OCI-LY3 (cell line): ENCODE measurements around the gene TSPAN9.

Experiments
- EZH2phosphoT487 ChIP-seq: fragments of 200-600 bp; shearing (Covaris generic); IDR thresholded peaks from 2 replicates; pipeline ENCODE4 v1.6.1; 2018; ENCODE audit warnings: antibody characterized with exemption, mixed run types, low read depth
- TF ChIP-seq, protein P1 (sequence below): fragments of 200-600, 300-600 bp; sonication (generic); IDR thresholded peaks from 2 replicates; pipeline ENCODE4 v1.5.1; 2014; ENCODE audit warnings: antibody characterized with exemption, low read length, low read depth

DNA sequence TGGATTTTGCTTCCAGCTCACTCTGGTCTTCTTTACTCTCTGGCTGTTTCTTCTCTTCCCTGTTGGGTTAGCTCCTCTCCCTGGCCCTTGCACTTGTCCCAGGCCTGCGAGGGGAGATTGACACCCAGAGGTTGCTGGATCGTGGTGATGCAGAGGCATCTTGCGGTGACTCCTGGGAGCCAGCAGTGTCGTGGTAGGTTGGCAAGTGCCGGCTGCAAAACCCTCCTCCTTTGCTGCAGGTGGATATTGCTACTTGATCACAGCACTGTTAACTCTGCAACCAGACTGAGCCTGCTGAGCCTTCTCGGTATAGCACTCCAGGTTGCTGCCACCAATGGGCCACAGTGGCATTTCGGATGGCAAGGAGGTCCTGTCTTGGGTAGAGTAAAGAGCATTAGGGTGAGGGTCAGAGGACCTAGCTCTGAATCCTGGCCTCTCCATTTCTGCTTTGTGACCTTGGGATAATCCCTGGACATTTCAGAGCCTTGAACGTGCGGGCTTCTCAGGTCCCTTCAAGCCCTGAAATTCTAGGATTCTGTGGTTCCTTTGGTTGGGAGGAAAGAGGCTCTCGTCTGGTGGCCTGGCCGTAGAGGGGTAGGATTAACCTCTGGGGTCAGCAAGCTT is 87.4 kb downstream of the TSPAN9 start:
- TF ChIP-seq, protein P1, sequence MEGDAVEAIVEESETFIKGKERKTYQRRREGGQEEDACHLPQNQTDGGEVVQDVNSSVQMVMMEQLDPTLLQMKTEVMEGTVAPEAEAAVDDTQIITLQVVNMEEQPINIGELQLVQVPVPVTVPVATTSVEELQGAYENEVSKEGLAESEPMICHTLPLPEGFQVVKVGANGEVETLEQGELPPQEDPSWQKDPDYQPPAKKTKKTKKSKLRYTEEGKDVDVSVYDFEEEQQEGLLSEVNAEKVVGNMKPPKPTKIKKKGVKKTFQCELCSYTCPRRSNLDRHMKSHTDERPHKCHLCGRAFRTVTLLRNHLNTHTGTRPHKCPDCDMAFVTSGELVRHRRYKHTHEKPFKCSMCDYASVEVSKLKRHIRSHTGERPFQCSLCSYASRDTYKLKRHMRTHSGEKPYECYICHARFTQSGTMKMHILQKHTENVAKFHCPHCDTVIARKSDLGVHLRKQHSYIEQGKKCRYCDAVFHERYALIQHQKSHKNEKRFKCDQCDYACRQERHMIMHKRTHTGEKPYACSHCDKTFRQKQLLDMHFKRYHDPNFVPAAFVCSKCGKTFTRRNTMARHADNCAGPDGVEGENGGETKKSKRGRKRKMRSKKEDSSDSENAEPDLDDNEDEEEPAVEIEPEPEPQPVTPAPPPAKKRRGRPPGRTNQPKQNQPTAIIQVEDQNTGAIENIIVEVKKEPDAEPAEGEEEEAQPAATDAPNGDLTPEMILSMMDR = no peak
- no peak for TF ChIP-seq EZH2phosphoT487
